SHP77 treated with DMSO at 0.1 percent for 48 hours (cell line): Measurements from ENCODE around the gene LRRFIP1.
"Not testable (repeated sequence)": the region's sequence is repeated elsewhere in the genome, so short reads cannot be mapped to it uniquely, and the experiment has no call there.

Experiments
- DNase-seq: peaks from one replicate; lab custom pipeline; 2025; lab: John Stamatoyannopoulos, UW

LRRFIP1 gene

DNA sequence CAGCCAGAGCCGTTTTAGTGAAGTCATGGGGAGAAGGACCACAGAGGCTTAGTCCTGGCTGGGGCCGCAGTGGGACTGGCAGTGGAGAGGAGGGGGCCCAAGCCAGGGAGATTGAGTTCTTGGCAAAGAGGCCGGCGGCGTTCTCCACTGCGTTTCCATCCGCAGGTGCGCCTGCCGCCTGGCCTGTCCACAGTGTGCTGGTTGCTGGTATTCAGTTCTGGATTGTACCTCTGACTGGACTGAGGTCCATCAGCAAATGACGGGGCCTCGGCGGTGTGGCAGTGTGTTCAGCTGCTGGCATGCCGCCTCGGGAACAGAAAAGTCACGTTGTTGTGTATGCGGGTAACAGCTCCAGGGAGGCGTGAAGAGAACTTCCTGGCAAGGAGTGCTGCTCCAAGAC lies 36.8 kb downstream of the LRRFIP1 start:
- DNase-seq, result no peak

DNA sequence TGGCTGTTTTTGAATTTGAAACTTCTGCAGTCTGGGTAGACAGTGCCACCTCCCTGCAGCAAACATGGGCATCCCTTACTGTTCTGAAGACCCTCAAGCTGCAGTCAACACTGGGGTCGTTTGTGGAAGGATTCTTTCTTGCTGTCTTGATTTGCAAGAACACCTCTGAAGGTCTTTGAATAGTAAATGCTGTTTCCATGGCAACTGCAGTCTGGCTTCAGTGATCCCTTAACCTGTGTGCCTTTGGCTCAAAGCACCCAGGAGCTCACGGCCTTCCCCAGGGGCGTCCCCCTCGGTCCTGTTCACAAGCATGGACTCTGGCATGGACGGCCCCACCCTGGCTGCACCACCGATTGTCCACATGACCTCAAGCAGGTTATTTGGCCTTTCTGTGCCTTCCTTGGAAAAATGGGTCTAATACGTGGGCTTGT lies 38.3 kb downstream of the LRRFIP1 start:
- no peak for DNase-seq

GRCh38 chr2:237666606-237667005 lies 39.2 kb downstream of the LRRFIP1 start:
- no peak for DNase-seq

DNA sequence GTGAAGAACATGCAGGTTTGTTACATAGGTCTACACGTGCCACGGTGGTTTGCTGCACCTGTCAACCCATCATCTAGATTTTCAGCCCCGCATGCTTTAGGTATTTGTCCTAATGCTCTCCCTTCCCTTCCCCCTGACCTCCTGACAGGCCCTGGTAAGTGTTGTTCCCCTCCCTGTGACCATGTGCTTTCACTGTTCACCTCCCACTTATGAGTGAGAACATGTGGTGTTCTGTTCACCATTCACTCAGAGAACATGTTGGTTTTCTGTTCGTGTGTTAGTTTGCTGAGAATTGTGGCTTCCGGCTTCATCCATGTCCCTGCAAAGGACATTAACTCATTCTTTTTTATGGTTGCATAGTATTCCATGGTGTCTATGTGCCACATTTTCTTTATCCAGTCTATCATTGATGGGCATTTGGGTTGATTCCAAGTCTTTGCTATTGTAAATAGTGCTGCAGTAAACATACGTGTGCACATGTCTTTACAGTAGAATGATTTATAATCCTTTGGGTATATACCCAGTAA lies 39.7 kb downstream of the LRRFIP1 start:
- DNase-seq, result not testable (repeated sequence)

DNA sequence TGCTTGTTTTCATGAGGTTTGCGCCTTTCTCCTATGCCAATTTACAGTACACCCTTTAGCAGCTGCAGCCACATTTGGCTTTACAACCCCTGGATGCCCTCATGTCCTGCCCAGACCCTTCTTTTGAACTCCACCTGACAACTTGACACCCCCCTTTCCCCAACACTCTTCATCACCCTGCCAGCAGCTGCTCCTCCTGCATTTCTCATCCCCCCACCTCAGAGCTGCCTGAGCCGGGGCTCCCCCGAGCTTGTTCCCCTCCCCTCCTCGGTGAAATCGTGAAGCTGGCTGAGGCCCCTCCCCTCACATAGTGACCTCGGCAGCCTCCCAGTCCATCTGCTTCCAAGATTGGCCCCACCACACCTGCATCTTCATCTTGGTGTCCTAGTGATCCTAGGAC lies 40.5 kb downstream of the LRRFIP1 start:
- no peak for DNase-seq

DNA sequence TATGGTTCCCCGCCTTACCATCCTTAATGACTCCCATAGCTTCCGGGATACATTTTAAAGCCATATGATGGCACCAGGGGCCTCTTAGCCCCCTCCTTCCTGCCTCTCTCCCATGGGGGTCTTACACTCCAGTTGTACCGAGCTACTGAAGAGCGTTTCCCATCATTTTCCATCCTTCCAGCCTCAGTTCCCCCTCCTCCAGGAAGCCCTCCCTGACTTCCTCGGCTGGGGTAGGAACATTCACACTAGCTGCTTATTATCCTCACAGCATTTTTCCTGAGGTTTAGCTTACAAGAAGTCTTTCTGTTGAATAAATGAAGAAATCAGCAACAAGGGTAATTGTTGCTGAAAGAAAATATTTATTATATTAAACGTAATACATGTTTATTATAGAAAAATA lies 41.1 kb downstream of the LRRFIP1 start:
- no peak for DNase-seq

DNA sequence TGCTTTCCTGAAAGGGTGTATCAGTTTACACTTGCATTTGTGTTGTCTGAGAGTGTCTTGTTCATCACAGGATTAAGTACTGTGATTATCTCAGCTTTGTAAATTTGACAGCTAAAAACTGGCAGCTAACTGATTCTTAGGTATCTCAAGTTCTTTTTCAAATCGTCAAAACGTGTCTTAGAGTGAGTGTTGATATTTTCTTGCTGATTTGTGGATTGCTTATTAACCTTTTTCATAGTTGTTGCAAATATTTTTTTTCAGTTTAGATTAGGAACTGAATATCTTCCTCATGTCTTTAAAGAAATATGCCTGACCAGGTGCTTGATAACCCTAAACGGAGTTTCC lies 41.9 kb downstream of the LRRFIP1 start:
- DNase-seq, result no peak

GRCh38 chr2:237669628-237670392 lies 42.4 kb downstream of the LRRFIP1 start:
- DNase-seq, result peak; percentile 81

DNA sequence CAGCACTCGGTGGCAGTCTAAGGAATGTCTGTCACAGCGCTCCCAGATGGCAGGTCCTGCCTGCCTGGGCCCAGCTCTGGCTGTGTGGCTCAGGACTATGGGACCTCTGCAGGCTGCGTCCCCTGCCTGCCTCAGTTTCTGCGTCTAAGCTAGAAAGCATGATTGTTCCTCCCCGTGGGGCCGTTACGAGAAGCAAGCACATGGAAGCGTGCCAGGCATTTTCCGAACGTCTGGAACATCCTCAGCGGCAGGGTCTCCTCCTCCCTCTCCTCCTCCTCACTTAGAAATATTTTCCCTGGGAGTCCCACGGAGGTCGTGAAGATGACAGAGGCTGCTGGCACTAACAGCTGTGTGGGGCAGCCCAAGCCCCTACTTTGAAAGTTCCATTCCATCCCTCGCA lies 43.3 kb downstream of the LRRFIP1 start:
- no peak for DNase-seq

GRCh38 chr2:237671466-237672138 lies 44.2 kb downstream of the LRRFIP1 start:
- DNase-seq, result no peak

GRCh38 chr2:237672731-237673129 lies 45.3 kb downstream of the LRRFIP1 start:
- no peak for DNase-seq

DNA sequence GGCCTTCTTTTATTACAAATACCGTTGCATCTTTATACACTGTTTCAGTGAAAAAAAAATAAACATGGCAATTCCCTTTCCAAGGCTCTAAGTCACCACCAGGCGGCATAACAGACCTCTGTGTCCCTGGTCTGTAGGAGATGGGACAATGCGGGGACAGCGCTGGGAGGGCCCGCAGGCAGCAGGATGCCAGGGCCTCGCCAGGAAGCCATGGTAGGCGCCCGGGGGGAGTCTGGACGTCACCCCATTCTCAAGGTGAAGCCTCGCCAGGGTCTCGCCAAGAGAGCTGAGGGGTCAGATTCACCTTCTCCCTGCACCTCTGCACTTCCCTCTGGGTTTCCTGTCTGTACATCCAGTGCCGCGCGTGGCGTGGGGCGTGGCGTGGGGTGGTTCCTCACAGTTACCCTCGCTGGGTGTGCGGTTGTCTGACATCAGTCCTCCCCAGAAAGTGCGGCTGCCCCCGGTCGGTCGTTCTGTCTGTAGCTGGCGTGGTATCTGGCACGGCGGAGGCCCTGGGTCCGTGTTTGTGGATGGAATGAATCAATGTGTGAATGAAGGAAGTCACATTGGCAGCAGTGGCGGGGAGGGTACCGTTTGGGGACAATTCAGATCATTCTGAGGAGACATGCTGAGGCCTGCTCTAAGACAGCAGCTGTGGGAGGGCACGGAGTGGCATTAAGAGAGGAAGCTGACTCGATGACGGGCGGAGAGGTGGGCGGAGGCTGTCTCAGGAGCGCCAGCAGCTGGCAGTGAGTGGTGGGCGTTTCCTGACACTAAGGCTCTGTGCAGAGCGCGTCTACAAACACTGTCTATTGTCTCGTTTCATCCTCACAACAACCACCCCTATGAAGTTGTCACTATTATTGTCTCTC lies 46.0 kb downstream of the LRRFIP1 start:
- DNase-seq, result peak; percentile 78

DNA sequence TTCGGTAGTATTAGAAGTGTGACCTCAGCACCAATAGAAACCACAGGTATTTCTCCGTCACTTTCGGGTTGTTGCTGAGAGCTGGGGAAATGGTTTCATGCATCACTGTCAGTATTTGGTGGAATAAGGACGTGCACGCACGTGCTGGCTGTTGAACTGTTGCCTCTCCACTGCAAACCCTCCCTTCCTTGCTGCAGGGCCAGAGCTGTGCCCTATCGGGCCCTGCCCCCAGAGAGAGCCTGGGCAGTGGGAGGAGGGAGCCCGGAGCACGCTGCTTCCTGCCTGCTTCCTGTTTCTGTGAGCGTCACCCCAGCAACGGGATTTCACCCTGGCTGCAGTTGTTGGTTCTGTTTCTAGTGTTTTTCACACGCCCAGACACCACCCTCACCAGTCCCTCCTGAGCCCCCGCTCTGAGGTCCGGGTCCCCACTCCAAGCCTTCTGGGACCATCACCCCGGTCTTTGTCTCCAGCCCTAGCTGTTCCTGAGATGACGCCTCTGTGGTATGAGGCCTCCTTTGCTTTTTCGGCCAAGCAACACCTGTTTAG lies 47.4 kb downstream of the LRRFIP1 start:
- DNase-seq, result peak; percentile 65

DNA sequence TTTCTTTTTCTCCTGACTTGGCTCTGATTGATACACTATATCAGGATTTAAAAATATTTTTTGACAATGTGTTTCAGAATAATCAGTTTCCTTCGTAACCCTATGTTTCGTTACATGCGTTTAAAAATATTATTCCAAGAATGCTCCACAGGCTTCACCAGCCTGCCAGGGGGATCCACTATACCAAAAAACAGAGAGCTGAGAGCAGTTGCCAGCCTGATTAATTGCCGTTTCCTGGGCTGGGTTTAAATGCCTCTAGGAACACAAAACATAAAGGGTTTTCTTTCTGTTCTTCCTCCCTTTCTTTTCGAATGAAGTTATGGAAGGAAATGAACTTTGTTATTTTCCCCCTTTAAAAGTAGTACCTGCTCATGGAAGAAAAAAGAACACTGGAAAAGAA lies 47.9 kb downstream of the LRRFIP1 start:
- DNase-seq, result no peak

DNA sequence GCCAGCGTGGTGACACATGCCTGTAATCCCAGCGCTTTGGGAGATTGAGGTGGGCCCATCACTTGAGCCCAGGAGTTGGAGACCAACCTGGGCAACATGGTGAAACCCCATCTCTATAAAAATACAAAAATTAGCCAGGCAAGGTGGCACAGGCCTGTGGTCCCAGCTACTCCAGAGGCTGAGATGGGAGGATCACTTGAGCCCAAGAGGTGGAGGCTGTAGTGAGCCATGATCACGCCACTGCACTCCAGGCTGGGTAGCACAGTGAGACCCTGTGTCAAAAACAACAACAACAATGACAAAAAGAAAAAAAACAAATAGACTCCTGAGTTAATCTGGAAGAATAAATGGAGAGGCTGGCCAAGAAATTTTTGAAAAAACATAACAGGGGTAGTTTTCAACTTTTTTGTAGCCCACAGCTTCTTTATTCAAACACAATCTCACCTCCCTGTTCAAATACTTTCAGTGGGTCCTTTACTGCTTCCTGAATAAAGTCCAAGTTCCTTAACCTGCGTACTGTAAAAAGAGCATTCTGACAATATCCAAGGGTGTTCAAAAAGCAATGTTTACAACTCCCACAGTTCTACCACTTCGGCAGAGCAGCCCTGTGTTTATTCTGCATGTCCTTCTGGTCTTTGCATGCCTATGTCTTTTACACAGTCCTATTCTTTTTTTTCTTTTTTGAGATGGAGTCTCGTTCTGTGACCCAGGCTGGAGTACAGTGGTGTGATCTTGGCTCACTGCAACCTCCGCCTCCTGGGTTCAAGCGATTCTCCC lies 53.5 kb downstream of the LRRFIP1 start:
- no peak for DNase-seq

GRCh38 chr2:237682151-237682550 lies 54.8 kb downstream of the LRRFIP1 start:
- no peak for DNase-seq

GRCh38 chr2:237682856-237683670 lies 55.7 kb downstream of the LRRFIP1 start:
- no peak for DNase-seq

- peak; percentile 22 for DNase-seq
Measured at GRCh38 chr2:237685408-237685807, 58.0 kb downstream of the LRRFIP1 start.

- DNase-seq, result no peak
Measured at GRCh38 chr2:237686659-237687136, 59.3 kb downstream of the LRRFIP1 start.

DNA sequence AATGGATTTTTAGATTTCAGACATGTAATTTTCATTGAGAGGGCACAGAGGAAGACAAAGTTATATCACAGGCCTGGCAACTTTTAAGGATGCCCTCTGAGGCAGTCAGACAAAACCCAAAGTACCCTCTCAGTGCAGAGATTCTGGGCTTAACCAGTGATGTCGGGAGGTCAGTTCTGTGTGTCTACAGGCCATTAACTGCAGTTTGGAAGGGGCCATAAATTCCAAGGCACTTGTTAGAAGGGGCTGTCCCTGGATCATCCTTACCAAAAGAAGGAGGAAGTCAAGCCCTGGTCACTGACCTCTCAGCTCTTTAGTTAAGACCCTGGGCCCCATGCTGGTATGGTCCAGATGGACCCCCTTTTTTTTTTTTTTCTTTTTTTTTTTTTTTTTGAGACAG lies 60.7 kb downstream of the LRRFIP1 start:
- DNase-seq, result no peak
